ENCODE results near the gene CAP1. TPM values are rescaled to one million over a fixed set of nuclear protein-coding genes. Genes with fewer than 3 reads are reported as not detected.

Gene CAP1
- total RNA-seq, 1 experiment from 2014 or later: 255 TPM

DNA sequence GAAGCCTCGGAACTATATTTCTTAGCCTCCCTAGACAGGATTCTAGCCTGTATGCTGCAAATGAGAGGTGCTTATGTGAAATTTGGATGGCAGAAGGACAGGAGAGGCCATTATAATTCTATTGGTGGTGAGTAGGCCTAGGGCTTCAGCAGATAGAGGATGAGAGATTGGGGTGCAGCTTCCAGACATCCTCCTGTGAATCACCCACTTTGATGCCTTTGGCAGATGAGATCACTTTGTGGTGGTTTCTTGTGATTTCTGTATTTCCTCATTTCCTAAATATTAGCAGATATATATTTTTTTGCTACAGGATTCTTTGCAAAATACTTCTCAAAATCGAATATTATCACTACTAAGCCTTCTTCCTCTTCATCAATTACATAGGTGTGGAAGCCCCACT is 48.3 kb upstream of the CAP1 start:
- no peak overlapping the region for H2BK5ac ChIP-seq (ENCODE audit: insufficient read length, low read length)
- Mint-ChIP-seq H3K9me3 (no peaks in the 10 kb centered on the region), H3K4me1 (peaks cover 6 to 8% of the 10 kb centered on the region in 2 experiments), H3K4me3 (no peak overlapping the region), H3K27ac (no peak overlapping the region), H3K27me3 (ENCODE audit: low read depth) (no peaks in the 10 kb centered on the region), H3K36me3 (ENCODE audit: insufficient read depth in 1 of 3, low read depth in 3 of 3) (no peaks in the 10 kb centered on the region)
- H3K9me3 ChIP-seq (ENCODE audit: control insufficient read depth, low read depth, low read length): no peaks in the 10 kb centered on the region
- H3T11ph ChIP-seq (ENCODE audit: low read length): no peak overlapping the region
- H3K4ac ChIP-seq (ENCODE audit: low read depth, low read length): no peak overlapping the region
- H3K79me1 ChIP-seq (ENCODE audit: insufficient read depth, low read depth, low read length, poor library complexity, severe bottlenecking): no peaks in the 10 kb centered on the region
- no peaks in the 10 kb centered on the region for H3K27me3 ChIP-seq (ENCODE audit: insufficient read depth, low read length)
- H2BK12ac ChIP-seq (ENCODE audit: insufficient read length, low read depth, low read length): no peak overlapping the region
- H3K23ac ChIP-seq (ENCODE audit: insufficient read length, low read depth, low read length): no peak overlapping the region
- no peak overlapping the region for H3K14ac ChIP-seq (ENCODE audit: insufficient read depth, low read length)
- no peak overlapping the region for H2BK15ac ChIP-seq (ENCODE audit: low read depth, low read length)
- no peaks in the 10 kb centered on the region for H4K20me1 ChIP-seq (ENCODE audit: control insufficient read depth, insufficient read depth, insufficient read length)
- no peak overlapping the region for H3K9ac ChIP-seq (ENCODE audit: extremely low read depth, insufficient read length, low read length)
- H4K91ac ChIP-seq (ENCODE audit: insufficient read length, low read depth, low read length): no peak overlapping the region
- H4K8ac ChIP-seq (replicated peaks; ENCODE audit: insufficient read length, low read depth, low read length): no peak overlapping the region
- H2BK20ac ChIP-seq (ENCODE audit: low read depth, low read length, poor library complexity, severe bottlenecking): no peak overlapping the region
- no CpG with 5 or more reads among the region's 2 CpGs for WGBS (ENCODE audit: extremely low coverage, insufficient read length, low lambda C conversion rate)
- no peak overlapping the region for H2BK120ac ChIP-seq (ENCODE audit: low read depth, low read length, poor library complexity, severe bottlenecking)
- no peak overlapping the region for H2AK5ac ChIP-seq (ENCODE audit: insufficient read length, low read length)
- no peak overlapping the region for H4K5ac ChIP-seq (ENCODE audit: insufficient read length, low read depth, low read length)
- no peaks in the 10 kb centered on the region for H3K79me2 ChIP-seq (ENCODE audit: insufficient read depth, low read length)
- TF ChIP-seq CTCF (conservative IDR thresholded peaks at IDR 0.05): no peak
- H3K27ac ChIP-seq (ENCODE audit: insufficient read length, low read depth, low read length): no peak overlapping the region
- no peak for DNase-seq
- H3K23me2 ChIP-seq (ENCODE audit: insufficient read length, low read depth, low read length, poor library complexity, severe bottlenecking): no peaks in the 10 kb centered on the region
- no peaks in the 10 kb centered on the region for H3K4me1 ChIP-seq (ENCODE audit: insufficient read depth, low read length)
- H3K18ac ChIP-seq (ENCODE audit: insufficient read length, low read depth, low read length): no peak overlapping the region
- H3K4me2 ChIP-seq (ENCODE audit: insufficient read depth, insufficient read length, low read length): no peak overlapping the region
- H2AFZ ChIP-seq (ENCODE audit: low read length): no peak overlapping the region
- no peak overlapping the region for H3K56ac ChIP-seq (ENCODE audit: insufficient read length, low read depth, low read length)
